HTR-8/SVneo (cell line): Measurements from ENCODE around the gene MAN1C1.
A peak's percentile ranks its signal among the peaks of the same experiment; 100 is the strongest.

Experiments used
- DNase-seq: peaks from one replicate; pipeline ENCODE4 v3.0.0; 2011; ENCODE audit warnings: low spot score, mixed read lengths; ENCODE audit not compliant: insufficient read length
- FAIRE-seq: peaks from 2 replicates; lab custom pipeline; 2011; peaks lifted over from hg19 to GRCh38; lab: Jason Lieb, UNC

The MAN1C1 gene

DNA sequence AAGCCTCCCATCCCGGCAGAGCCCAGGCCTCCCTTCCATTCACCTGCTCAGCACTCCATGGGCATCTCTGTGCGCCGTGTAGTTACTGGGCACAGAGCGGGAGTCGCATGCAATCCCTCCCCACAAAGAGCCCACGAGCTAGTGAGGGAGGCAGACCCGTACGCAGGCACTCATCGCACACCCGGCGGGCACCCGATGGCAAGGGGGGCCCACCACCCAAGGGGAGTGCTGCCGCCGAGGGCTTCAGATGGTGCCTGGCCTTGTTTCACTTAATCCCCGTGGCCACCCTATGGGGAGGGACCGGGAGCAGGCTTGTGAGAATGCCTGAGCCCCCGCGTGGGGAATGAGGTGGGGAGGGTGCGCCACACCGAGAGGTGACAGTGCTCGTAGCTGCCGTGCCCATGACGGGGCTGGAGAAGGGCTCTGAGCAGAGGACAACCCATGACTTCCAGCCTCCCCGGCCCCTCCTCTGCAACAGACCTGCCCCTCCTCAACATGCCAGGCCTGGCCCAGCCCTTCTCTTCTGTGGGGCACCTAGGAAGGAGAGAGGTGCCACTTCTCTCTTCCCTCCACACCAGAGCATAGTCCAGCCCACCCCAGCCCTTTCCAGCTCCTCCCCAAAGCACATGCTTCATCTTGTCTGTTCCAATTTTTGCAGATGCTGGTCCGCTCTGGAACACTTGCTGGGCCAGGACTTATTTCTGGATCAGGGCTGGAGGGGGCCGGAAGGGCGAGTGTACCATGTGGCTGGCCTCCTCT, 153.2 kb downstream of the MAN1C1 start:
- DNase-seq = no peak
- FAIRE-seq = no peak

GRCh38 chr1:25770541-25771220, 154.1 kb downstream of the MAN1C1 start:
- no peak for FAIRE-seq
- DNase-seq = no peak

DNA sequence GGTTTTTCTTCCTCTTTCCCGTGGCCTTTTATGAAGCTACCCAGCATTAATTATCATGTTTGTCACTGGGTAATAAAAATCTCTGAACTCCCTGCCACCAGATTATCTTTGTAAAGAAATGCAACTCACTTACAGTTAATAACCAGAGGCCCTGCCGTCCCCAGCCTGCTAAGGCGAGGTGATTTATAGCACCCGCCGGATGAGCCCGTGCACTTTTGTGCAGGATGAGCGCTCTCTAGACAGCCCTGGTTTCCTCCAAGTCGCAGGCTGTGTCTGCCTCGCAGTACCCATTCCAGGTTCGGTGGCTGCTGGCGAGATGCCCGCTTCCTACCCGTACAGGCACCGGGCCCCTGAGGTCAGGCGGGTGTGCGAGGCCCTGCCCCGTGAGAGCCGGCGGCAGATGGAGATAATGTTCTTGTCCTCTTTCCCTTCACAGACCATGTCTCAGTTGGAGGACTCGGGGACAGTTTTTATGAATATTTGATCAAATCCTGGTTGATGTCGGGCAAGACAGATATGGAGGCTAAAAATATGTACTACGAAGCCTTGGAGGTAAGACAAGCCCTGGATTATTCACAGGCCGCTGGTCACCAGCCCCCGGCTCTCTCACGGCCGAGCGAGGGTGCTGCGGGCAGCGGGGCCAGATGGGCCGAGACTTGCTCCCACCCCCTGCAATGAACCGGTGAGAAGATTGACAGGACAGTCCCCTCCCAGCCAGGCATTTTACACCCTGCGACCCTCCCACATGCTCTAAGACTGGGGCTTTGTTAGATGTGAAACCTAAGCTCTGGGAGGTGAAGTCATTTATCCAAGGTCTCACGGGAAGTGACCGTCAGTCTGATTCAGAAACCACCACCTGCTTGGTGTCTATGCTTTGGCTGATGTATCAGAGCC, 154.9 kb downstream of the MAN1C1 start:
- FAIRE-seq (no peak), DNase-seq (peak; percentile 35)

- DNase-seq (no peak), FAIRE-seq (no peak)
These were observed 155.6 kb downstream of the MAN1C1 start for GRCh38 chr1:25772164-25772563.

GRCh38 chr1:25772692-25773245, 156.2 kb downstream of the MAN1C1 start:
- DNase-seq = no peak
- no peak for FAIRE-seq

GRCh38 chr1:25773441-25774125, 157.0 kb downstream of the MAN1C1 start:
- FAIRE-seq (no peak), DNase-seq (peak; percentile 40)

DNA sequence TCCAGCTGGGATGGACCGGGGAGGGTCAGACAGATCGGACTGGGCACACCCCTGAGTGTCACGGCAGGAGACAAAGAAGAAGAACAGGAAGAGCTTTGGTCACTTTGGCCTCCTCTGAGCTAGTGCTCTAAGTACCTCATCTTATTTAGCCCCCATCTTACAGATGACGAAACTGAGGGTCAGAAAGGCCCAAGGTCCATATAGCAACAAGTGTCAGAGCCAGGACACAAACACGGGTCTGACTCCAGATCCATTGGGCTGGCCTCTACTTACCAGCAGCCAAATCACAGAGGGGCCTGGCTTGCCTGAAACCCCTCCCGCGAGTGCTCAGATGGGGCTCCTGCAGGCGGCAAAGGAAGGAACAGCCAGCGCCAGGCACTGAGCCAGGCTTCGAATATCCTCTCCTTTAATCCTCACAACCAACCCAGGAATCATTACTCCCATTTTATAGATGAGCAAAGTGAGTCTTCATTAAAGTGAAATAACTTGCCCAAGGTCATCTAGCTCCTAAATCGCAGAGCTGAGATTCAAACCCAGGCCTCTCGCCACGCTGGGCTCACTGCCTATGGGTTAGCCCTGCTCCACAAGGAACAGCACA, 157.7 kb downstream of the MAN1C1 start:
- DNase-seq (no peak), FAIRE-seq (no peak)

DNA sequence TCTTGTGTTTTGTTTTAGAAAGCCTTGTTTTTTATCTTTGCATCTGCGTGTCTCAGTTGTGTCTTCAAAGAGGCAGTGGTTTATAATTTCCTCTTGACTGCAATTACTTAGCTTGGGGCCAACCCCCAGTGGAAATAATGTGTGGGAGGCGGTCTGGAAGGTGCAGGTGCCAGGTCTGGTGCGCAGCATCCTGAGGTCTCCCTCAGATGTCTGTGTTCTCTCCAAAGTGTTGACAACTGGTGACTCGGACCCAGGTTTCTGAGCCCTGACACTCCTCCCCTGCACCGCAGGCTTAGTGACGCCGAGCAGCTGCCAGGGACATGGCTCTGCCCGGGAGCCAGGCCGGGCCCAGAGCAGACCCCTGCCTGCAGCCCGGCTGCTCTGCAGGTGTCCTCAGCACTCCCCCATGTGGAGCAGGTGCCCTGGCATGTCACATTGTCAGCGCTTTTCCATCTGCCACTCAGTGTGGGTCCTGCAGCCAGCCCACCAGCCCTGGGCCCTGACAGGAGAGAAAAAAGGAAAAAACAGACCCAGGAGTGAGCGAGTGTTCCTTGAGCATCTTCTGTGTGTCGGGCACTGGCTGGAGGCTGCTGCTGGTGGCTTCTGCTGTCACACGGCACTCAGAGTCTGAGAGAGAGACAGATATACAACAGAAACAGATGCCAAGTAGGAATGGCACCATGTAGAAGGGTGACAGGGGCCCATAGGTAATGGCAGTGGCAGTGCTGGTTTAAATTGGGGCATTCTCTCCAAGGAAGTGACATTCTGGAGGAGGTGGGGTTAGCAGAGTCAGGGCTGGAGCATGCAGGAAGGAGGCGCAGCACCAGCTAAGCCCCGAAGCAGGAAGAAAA, 158.6 kb downstream of the MAN1C1 start:
- DNase-seq = no peak
- no peak for FAIRE-seq

GRCh38 chr1:25779388-25779787, 162.8 kb downstream of the MAN1C1 start:
- FAIRE-seq = no peak
- no peak for DNase-seq

GRCh38 chr1:25779894-25780293, 163.3 kb downstream of the MAN1C1 start:
- no peak for DNase-seq
- no peak for FAIRE-seq

GRCh38 chr1:25780318-25781129, 163.9 kb downstream of the MAN1C1 start:
- FAIRE-seq (no peak), DNase-seq (no peak)

GRCh38 chr1:25781130-25781433, 164.5 kb downstream of the MAN1C1 start:
- DNase-seq (no peak), FAIRE-seq (no peak)

GRCh38 chr1:25782608-25783201, 166.1 kb downstream of the MAN1C1 start:
- no peak for FAIRE-seq

GRCh38 chr1:25784575-25785051, 168.0 kb downstream of the MAN1C1 start:
- no peak for DNase-seq
- no peak for FAIRE-seq

More at GRCh38 chr1:25782608-25783201, 166.1 kb downstream of the MAN1C1 start:
- no peak for DNase-seq

DNA sequence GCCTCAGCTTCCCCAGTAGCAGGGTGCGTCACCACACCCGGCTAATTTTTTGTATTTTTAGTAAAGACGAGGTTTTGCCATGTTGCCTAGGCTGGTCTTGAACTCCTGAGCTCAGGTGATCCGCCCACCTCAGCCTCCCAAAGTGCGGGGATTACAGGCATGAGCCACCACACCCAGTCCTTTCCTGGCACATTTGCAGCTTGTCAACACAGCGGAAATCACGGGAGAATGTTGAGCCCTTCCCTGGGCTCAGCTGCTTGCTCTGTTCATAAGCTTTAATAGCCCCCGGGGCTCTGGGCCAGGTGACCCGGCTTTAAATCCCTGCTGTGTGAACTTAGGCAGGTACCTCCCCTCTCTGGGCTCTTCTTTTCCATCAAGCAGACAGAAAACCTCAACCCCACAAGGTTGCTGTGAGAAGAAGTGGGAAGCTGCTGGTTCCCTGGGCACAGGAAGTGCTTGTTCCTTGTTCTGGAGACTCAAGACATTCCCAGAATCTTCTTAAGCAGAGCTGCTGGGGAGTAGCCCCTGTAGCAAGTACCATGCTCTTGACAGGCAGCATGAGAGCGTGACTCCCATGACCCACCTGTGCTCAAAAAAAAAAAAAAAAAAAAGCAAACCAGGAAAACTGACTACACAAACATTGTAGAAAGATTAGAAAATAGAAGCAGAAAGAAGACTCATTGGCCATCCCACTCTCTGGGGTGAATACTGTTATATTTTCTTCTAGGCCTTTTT, 168.9 kb downstream of the MAN1C1 start:
- FAIRE-seq (no peak), DNase-seq (no peak)

GRCh38 chr1:25786887-25787759, 170.5 kb downstream of the MAN1C1 start:
- FAIRE-seq (peak; percentile 31), DNase-seq (peak; percentile 24)
